ENCODE measurements around the gene GMEB1.

GRCh38 chr1:28735961-28736449, 67.4 kb downstream of the GMEB1 start:
- TF ChIP-seq CTCF (IDR thresholded peaks at IDR 0.05), result no peak
- no peak for TF ChIP-seq POLR2A (IDR thresholded peaks at IDR 0.05)
